HS-27A (cell line): ENCODE measurements around the gene CDC27.
A peak's percentile ranks its signal among the peaks of the same experiment; 100 is the strongest.
"Not testable (repeated sequence)": the region's sequence is repeated elsewhere in the genome, so short reads cannot be mapped to it uniquely, and the experiment has no call there.

Experiments used
- DNase-seq: peaks from one replicate; pipeline ENCODE4 v3.0.0-alpha.2; 2012; ENCODE audit warnings: low read depth, missing footprints

The CDC27 gene, protein sequence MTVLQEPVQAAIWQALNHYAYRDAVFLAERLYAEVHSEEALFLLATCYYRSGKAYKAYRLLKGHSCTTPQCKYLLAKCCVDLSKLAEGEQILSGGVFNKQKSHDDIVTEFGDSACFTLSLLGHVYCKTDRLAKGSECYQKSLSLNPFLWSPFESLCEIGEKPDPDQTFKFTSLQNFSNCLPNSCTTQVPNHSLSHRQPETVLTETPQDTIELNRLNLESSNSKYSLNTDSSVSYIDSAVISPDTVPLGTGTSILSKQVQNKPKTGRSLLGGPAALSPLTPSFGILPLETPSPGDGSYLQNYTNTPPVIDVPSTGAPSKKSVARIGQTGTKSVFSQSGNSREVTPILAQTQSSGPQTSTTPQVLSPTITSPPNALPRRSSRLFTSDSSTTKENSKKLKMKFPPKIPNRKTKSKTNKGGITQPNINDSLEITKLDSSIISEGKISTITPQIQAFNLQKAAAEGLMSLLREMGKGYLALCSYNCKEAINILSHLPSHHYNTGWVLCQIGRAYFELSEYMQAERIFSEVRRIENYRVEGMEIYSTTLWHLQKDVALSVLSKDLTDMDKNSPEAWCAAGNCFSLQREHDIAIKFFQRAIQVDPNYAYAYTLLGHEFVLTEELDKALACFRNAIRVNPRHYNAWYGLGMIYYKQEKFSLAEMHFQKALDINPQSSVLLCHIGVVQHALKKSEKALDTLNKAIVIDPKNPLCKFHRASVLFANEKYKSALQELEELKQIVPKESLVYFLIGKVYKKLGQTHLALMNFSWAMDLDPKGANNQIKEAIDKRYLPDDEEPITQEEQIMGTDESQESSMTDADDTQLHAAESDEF

GRCh38 chr17:47188876-47189731 lies at the start of gene CDC27:
Gene CDC27 (minus strand): TSS chr17:47189295. CDS start chr17:47189172, 123 bp downstream.
- peak; percentile 98 for DNase-seq

DNA sequence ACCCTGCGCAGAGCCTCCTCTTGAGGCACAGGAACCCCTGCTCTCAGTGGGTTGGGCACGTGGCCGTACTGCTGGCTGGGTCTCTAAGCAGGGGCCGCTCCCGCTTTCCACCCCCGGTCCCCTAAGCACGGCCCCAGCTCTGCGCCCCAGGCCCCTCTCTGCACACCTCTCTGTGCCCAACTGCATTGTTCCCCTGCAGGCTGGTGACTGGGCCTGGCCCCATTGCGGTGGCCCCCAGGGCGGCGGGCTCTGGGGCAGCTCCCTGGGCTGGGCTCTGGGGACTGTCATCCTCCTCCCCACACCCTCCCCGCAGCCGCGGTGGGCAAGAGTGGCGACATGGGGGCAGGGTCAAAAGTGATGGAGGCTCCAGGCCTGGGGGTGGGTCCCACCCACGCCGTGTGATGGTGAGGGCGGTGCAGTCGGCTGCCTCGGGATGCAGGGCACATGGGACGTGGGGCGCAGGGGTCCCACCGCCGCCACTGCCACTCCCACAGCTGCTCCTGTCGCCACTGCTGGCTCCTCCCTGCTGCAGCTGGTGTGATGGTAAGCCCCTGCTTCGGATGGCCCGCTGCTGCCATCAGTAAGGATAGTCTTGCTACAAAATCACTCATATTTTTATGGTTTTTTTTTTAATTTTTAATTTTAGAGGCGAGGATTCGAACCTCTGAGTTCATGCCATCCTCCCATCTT lies 49.4 kb upstream of the CDC27 start:
- no peak for DNase-seq

- no peak for DNase-seq
These were observed 48.7 kb upstream of the CDC27 start for GRCh38 chr17:47237841-47238240.

- DNase-seq, result no peak
These were observed 46.8 kb upstream of the CDC27 start for GRCh38 chr17:47235923-47236322.

DNA sequence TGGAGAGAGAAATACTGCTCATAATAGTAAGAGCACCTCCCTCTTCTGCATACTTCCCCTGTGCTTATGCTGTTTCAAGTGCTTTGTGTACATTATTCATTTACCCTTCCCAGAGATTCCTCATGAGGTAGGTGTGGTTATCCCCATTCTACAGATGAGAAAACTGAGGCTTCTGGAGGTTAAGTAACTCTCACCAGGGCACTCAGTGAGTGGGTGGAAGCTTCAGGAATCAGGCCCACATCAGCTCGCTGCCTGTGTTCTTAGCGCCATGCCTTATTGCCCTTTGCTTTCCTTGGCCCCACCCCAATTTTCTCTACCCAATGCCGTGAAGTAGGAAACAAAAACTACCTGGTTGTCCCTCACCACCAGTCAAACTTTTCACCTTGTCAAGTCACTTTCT lies 46.4 kb upstream of the CDC27 start:
- no peak for DNase-seq

DNA sequence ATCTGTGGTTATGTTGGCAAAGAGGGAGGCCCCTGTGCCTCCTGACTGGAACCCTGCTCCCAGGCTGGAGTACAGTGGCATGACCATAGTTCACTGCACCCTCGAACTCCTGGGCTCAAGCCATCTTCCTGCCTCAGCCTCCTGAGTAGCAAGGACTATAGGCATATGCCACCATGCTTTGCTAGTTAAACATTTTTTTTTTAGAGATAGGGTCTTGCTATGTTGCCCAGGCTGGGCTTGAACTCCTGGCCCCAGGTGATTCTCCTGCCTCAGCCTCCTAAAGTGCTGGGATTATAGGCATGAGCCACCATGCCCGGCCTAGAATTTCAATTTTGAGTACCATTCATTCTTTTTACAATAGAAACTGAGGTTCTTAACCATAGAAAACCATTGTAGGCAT lies 43.4 kb upstream of the CDC27 start:
- DNase-seq, result no peak

DNA sequence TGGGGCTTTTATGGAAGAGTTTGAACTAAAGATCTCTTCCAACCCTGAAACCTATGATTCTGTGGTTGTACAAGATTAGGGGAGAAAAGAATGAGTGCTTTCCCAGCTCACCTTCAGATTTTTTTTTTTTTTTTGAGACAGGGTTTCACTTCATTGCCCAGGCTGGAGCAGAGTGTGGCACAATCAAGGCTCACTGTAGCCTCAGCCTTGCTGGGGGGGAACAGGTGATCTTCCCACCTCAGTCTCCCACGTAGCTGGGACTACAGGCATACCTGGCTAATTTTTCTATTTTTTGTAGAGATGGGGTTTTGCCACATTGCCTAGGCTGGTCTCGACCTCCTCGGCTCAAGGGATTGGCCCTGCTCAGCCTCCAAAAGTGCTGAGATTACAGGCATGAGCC lies 42.8 kb upstream of the CDC27 start:
- DNase-seq, result no peak

GRCh38 chr17:47231334-47231733 lies 42.2 kb upstream of the CDC27 start:
- DNase-seq, result no peak

- DNase-seq, result no peak
These were observed 41.8 kb upstream of the CDC27 start for GRCh38 chr17:47230864-47231263.

- DNase-seq, result peak; percentile 95
These were observed 40.7 kb upstream of the CDC27 start for GRCh38 chr17:47229535-47230443.

DNA sequence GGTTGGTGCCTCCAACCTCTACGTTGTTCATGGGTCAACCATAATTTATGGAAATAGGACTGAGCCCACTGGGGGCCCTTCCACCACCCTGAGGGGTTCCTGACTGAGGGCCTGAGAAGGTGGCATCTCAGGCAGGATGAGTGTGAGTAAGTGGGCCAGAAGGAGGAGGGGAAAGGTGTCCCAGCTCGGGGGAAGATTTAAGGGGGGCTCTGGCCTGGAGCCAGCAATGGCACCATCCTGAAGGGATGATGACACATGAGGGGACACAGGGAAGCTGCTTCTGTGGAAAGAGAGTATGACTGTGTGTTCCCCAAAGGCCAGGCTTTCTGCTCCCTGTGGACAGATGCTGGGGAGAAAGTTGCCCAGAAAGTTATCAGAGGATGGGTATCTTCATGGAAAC lies 38.8 kb upstream of the CDC27 start:
- DNase-seq, result no peak

DNA sequence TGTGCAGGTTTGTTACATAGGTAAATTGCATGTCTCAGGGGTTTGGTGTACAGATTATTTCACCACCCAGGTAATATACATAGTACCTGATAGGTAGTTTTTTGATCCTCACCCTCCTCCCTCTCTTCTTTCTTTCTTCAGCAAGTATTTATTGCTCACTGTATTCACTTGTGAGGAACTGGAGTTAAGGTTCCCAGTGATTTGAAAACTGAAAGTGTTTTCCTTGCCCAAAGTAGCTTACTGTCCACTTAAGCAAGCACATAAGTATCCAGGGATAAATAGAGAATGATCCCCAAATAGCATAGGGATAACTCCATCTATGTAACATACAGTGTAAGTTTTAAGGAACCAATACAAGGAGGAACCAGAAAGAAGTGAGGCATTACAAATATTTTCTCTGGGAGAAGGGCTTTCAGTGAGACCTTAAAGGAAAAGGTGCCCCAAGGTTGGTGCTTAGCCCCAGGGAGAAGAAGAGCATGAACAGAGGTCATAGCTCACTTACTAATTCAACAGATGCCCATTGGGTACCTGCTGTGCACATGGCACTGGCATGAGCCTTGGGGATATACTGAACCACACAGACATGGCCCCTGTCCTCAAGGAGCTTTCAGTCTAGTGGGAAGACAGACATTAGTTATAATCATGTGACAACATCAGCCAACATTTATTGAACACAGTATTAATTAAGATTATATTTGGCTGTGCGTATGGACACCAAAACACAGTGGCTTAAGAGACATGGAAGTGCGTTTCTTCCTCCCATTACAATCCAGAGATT lies 37.0 kb upstream of the CDC27 start:
- no peak for DNase-seq

- peak; percentile 95 for DNase-seq
These were observed 36.4 kb upstream of the CDC27 start for GRCh38 chr17:47225436-47225858.

DNA sequence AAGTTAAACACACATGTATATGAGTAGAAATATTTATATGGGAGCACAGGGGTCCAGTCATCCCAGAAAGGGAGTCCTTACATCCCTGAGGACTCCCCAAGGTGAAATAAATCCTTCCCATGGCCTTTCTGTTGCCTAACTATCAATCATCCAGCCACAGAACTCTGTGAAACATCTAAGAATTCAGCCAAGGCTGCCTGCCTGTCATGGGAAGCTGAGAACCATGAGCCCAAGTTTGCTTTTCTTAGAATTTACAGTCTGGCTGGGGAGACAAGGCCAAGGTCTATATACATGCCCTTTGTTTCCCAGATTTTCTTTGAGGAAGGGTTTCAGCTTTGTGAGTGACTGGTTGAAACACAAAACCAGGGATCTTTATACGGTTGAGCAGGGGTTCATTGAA lies 35.9 kb upstream of the CDC27 start:
- no peak for DNase-seq

GRCh38 chr17:47224077-47224476 lies 35.0 kb upstream of the CDC27 start:
- DNase-seq, result not testable (repeated sequence)

DNA sequence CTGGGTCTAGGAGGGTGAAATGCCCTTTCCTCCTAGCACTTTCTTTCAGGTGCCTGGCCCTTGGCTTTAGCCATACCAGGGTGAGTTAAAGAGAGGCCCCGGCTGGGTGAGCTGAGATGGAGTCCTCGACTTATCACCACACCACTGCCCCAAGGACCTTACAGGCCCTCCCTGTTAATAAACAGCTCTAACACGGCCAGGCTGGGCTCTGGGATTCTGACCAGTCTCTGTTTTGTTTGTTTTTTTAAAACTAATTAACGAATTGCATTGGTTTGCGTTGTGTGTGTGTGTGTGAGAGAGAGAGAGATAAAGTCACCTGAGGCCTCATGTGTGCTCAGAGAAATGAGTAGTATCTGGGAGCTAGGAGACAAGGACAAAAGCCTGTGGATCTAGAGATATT lies 34.4 kb upstream of the CDC27 start:
- DNase-seq, result no peak

DNA sequence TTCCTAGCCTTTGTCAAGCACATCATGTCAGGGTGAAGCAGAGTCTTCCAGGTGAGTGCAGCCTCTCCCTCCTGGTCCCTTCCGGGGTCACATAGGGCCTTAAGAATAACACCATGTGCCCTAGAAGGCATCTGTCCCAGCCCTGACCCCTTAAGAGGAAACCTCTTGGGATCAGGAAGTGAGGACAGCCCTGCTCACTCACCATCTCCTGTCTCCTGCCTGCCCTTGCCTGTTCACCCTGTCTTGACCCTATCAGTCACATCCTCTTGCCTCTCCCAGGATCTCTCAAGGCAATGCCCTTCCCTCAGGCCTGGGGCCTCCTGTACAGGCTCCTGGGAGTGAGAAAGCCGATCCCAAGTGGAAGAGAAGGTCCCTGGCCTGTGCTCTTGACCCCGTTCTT lies 33.9 kb upstream of the CDC27 start:
- DNase-seq, result no peak

- DNase-seq, result no peak
These were observed 33.0 kb upstream of the CDC27 start for GRCh38 chr17:47222047-47222446.

- DNase-seq, result no peak
These were observed 32.1 kb upstream of the CDC27 start for GRCh38 chr17:47221154-47221553.

DNA sequence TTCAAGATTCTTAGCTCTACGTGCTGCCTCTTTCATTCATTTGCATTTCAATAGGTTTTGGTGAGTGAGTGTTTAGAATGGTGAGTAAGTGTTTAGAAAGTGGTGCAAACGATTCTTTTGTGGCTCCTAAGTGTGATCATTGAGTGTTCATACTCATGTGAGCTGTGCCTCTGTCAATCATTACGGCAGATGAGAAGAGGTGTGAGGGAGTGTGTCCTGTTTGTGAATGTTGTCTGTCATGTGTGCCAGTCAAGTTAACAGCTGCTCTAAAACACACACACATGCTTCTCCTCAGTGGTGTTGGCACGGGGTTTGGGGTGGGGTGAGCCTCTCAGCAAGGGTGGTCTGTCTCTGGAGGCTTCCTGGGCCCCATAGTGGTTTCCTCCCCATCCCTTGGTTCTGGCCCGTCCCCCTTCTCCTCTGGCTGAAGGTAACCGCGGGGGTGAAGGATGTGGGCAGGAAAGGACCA lies 31.5 kb upstream of the CDC27 start:
- DNase-seq, result no peak
